NK-92 treated with Interleukin-12 subunit alpha and Interleukin-12 subunit beta, amount 100 ng/mL, for 24 hours (cell line): ENCODE data around the gene TUBGCP3.
"Not testable (repeated sequence)": the region's sequence is repeated elsewhere in the genome, so short reads cannot be mapped to it uniquely, and the experiment has no call there.

Experiments
- DNase-seq: peaks from one replicate; lab custom pipeline; 2025; lab: John Stamatoyannopoulos, UW

TUBGCP3 gene

DNA sequence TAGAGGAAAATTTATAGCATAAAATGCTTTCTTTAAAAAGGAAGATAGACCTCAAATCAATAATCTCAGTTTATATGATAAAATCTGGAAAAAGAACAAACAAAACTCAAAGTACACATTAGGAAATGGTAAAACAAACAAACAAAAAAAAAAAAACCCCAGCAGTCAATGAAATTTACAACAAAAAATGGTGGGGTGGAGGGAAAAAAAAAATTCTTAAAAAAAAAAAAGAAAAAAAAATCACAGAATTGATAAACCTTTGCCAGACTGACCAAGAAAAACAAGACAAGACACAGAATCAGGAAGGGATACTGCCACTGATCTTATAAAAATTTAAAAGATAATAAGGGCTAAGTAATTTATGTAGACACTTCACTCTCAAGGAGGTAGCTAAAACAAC, 11.2 kb downstream of the TUBGCP3 start:
- no peak for DNase-seq

DNA sequence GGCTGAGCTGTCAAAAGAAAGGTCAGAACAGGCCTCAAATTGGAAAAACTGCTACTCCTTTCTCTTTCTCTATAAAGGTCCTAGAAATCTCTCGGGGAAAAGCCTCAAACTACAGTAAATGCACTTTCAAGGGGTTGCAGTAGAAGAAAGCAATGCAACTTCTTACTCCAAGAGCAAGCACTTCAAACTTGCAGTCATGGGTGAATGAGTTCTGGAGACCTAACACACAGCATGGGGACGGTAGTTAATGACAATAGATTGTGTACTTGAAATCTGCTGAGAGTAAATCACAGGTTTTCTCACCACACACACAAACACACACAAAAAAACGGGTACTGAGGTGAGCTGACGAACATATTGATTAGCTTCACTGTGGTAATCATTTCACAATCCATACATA, 11.8 kb downstream of the TUBGCP3 start:
- DNase-seq = no peak

DNA sequence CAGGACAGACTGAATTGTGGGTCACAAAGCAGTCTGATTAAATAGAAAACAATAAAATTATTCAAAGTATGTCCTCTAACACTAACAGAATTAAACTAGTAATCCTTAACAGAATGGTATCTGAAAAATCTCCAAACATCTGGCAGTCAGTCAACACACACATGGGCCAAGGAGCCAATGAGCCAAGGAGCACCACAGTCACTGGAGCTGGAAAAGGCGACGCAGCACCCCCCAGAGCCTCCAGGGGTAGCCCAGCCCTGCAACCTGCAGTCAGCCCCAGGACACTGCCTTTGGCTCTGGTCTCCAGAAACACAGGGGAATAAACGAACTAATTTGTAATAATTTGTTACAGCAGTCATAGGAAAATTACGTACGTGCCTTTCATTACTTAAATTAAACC, 12.3 kb downstream of the TUBGCP3 start:
- DNase-seq = no peak

DNA sequence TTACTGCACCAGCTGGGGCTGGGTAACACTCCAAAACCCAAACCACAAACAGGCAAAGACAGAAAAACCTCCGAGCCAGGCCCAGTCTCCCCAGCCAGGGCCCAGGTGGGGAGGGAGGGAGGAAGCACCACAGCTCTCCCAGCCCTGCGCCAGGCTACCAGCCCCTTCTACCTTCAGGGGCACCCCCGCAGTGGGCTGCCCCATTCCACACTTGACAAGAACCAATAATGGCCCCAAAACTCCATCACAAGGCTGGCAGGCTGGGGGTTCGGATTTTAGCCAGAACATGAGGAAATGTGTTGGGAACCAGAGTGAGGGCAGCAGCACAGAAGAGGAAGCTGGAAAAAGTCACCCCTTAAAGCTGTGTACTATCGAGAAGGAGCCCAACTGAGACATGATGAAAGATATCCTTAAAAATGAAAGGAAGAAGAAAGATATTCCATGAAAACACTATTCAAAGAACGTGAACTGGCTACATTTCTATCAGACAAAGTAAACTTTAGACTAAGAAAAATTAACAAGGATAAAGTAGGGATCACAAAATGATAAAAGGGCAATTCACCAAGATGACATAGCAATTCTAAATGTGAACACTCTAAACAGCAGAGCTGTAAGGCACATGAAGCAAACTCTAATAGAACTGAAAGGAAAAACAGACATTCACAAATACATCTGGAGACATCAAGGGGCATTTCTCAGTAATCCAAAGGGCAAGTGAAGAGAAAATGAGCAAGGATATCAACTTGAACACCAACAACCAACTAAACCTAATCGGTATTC, 12.9 kb downstream of the TUBGCP3 start:
- DNase-seq = no peak

DNA sequence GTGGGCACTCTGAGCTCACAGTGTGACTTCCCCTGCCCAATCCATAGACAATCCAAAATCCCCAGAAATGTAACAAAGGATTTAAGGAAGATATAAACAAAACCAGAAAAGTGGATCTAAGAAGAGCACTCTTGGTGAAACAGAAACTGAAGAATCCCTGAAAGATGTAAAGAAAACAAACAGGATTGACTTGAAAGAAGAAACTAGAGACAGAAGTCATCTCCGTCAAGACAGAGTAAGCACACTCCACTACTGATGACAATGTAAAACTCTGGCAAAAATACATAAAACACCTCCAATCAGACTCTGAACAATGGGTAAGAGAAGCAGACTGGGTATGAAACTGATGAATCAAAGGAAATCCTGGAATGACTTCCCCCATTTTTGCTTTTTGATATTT, 13.5 kb downstream of the TUBGCP3 start:
- DNase-seq = no peak

DNA sequence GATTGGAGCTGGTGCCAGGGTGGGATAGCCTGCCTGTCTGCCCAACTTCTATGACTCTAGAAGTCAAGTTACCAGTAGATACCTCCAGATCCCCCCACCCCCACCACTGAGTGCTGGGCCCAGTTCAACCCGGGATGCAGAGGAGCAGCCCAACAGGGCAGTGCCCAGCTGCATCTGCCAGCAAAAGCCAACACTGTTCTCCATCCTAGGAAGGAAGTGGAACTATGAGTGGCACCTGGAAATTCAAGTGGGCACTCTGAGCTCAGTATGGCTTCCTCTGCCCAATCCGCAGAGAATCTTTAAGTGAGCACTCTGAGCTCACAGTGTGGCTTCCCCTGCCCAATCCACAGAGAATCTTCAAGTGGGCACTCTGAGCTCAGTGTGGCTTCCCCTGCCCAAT, 14.2 kb downstream of the TUBGCP3 start:
- no peak for DNase-seq

DNA sequence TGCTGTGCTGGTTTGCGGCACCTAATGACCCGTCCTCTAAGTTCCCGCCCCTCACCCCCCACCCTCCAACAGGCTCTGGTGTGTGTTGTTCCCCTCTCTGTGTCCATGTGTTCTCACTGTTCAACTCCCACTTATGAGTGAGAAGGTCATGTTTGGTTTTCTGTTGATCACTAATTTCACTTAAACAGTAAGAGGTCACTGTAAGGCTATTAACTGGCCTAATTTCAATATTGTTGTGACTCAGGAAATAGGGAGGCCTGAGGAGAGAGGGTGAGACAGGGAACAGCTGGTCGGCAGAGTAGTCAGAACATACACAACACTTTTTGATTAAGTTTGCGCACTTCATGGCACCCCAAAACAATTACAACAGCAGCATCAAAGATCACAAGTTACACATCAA, 15.6 kb downstream of the TUBGCP3 start:
- DNase-seq = no peak

DNA sequence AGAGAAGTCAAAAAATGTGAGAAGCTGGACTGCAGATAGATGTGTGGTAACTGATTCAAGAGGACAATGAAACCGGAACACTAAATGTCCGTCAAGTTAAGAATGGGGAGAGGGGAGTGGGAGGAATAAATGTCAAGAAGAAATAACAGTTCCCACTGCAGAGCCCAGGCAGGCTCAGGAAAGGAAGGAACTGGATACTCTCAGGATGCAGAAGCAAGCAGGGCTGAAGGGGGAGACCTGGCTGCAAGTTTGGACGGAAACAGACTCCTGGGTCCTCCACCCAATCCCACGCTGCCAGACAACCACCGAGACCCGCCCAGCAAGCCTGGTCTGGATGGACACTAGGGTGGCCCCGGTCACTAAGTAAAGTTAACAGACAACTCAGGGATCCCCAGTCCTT, 18.1 kb downstream of the TUBGCP3 start:
- DNase-seq = no peak

DNA sequence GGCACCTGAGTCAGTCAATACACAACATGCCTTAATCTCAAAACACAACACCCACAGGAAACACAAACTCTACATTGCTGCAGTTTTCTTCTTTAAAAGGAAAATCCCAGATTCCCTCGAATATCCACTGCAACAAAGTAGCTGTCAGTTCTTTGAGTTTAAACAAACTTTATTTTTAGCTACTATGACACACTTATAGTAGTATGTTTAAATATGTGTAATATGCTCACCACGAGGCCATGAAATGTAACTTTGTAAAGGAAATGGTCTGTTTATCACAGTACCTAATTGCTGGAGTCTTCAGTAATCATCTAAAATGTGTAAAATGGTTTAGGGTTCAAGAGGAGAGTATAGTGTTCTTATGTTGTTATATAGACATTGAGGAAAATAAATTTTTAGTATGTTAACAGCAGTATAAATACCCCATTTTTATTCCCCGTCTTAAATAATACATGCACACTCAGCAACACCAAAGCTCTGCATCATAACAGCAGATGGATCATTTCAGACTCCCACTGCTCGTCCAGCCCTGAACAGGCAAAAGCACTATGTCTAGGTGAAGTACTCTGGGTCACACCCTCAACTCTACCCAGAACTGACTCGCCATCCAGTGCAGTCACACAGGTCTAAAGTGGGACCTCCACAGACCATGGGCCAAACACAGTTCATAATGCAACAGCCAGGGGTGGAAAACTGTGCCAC, 20.6 kb downstream of the TUBGCP3 start:
- no peak for DNase-seq

DNA sequence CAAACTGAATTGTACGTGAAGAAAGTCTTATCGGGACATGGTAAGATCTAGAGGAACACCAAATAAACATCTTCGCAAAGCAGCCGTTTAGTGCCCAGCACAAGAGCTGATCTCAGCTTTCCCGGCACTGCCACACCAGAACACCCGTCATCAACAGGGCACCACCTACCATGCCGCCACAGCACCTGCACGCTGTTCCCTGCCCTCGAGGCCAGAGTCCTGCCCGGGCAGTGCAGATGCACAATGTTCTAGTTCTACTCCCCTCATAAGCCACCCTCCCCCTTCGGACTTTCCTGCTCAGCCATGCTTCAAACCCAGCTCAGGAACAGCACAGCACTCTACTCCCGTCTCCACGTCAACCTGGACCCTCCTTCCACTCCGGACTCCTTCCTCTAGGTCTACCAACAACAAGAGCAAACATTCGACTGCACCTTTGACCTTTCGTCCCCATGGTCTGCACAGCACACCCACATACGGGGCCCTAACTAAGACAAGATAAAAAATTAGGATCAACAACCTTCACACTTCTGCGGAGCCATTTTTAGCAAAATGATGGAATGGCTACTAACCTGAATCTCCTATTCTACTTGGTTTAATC, 25.1 kb downstream of the TUBGCP3 start:
- no peak for DNase-seq

DNA sequence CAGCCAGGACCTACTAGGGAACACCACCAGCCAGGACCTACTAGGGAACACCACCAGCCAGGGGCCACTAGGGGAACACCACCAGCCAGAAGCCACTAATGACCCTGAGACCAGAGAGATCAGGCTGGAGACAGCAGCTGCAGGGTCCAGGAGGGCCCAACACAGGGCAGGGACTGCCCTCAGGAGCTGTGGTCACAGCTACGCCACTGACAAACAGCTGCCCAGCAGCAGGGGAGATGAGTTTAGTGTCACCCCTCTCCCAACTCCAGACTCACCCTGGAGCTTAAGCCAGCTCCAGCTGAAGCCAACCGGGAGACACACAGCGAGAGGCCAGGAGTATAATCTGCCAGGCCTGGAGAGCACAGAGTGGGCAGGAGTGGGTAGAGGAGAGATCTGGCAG, 25.7 kb downstream of the TUBGCP3 start:
- no peak for DNase-seq

DNA sequence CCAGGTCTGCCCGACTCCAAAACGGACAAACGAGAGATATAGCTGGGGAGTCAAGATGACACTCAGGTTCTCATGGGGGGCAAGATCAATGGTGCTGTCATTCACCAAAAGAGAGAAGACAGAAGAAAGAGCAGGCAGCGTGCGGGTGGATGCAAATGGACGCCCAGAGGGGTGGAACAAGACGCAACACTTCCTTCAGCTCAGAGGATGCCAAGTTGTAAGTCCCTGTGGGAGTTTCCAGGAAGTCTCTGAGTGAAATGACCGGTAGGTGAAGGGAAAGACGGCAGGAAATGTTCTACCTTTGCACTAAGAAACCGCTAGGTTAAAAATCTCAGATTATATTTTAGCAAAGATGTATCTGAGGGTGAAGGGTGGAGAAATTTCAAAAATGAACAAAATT, 26.5 kb downstream of the TUBGCP3 start:
- no peak for DNase-seq

DNA sequence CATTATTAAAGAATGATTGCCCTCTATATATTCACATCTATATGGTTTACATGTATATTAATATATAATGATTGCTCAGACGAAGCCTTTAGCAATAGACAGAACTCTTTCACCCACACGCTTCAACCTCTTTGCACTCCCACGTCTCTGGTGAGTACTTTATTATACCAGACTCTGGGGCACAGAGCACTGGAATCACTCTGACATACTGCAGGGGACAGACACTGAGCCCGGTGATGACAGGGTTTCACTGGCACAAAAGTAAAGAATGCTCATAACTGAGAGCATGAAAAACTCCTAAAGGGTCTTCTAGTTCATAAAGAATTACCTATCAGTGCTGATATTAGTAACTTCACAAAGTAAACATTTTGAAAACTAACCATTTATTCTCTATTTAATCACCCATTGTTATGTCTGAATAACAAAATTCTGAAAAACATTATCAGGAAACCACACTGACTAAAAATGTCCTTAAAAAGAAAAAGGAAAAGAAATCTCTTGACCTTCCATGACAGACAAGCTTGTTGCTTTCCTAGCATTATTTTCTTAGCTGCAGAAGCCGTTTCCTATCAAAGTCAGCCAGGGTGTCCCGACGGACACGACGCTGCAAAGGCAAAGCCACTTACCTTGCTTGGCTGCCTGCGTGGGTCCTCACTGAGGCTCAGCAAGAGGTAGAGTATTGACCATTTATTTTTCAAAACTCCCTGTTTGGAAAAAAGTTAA, 29.1 kb downstream of the TUBGCP3 start:
- DNase-seq = no peak

DNA sequence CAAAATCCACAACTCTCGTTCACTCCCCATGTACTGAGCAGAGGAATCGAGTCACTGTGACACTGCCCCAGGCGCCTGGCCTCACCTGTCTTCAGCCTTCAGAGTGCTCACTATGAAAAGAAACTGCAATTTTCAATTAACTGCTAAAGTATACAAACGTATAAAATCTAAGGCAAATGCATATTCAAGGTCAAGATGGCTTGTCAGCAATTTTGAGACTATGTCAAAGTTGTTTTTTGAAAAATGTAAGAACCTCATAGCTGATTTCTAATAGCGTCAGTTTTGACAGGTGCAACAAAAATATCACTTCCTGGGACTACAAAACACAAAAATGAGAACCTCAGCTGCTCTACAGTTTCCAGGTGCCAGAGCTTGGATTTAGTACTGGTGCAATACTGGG, 31.4 kb downstream of the TUBGCP3 start:
- no peak for DNase-seq

DNA sequence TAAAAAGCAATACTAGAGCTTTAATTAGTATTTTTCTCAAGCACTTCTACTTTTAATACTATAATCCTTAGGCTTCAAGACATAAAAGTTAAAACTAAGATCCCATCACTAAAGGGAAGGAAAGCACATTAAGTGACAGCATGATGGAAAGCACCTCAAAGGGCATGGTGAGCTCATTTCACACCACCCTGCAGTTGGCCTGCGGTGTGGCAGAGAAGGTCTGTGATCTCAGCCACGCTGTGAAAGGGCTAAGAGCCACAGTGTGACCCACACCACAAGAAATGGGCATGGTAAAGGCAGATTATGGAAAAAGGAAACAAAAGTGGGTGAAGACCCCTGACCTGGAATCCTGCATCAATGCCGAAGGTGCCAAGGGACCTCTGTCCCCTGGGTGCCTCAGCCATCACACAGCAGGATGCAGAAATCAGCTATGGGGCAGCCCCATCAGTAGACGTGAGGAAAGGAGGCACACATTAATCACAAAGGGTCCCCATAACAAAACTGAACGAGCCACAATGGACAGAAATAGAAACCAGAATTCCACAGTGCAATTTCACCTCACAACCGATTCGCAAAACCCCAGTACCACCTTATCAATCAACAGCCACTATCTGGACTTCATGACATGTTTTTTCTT, 33.6 kb downstream of the TUBGCP3 start:
- no peak for DNase-seq

DNA sequence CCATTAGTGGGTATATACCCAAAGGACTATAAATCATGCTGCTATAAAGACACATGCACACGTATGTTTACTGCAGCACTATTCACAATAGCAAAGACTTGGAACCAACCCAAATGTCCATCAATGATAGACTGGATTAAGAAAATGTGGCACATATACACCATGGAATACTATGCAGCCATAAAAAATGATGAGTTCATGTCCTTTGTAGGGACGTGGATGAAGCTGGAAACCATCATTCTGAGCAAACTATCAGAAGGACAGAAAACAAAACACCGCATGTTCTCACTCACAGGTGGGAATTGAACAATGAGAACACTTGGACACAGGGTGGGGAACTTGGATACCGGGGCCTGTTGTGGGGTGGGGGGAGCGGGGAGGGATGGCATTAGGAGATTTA, 39.0 kb downstream of the TUBGCP3 start:
- DNase-seq = not testable (repeated sequence)

DNA sequence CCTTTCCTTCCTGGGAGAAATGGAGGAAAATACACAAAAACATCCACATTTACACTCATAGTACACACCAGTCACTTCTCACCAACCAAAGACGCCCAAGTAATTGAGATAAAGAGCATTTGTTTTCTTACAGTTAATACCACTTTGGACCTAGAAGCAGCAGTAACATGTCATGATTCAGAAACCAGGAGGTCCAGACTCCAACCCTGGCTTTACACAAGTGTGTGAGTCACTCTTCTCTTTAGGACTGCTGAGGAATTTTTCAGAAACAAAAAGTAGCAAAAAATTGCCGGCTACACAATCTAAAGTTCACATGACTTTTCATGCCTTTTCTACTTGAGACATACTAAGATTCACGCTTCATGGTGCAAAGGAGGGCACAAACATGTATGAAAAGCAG, 42.1 kb downstream of the TUBGCP3 start:
- DNase-seq = no peak

DNA sequence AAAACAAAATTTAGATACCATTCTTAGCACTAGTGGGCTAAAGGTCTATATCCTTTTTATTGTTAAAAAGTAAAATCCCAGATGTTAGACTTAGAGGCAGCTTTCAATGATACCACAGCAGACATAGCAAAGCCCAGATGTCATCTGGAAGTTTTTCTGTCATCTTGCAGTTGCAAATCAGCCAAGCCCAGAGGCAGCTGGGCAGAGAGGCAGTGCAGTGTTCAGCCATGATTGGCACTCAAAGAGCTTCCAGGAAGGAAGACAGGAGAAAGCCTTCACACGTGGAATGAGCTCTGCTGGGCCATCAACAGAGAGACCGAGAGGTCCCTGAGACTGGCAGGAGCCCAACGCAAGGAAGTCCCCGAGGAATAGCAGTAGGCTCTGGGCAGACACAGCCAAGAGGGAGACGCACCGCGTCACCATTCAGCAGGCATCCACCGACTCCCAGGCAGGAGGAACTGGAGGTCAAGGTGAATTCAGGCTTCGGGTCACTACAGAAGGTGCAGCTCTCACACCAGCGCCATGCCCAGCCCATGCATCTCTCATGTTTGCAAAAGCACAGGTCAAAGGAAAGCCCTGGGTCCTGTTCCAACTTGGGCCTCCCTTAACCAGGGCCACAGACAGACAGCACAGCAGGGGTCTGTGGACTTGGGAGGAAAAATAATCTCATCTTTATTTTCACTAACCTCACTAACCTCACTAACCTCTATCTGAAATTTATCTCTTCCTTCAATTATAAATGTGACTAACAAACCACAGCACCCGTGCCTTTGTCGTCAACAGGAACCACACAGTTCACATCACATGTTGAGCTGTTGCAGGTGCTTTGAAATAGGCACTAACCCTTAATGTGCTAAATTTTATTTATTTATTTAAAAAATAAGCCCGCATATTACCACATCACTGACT, 54.9 kb downstream of the TUBGCP3 start:
- no peak for DNase-seq

DNA sequence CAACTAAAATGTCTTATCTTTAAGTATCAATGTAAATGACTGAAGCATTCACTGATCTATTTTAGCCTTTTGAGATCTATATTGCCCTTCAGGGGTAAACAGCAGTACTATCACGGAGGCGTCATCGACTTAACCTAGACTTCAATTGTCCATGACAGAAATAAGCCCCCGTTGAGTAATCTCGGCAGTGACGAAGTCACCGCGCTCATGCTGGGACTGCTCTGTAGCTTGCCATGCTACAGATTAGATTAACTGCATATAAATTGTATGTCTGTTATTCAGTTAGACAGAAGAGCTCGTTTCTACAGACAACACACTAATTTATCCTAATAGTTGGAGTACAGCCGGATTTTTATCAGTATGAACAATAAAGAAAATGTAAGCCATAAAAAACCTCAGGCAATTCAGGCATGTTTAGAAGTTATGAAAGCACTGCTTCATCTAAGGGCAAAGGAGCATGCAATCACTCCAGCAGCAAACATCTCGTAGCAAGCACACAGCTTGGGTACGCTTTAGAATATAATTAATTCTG, 56.6 kb downstream of the TUBGCP3 start:
- no peak for DNase-seq

DNA sequence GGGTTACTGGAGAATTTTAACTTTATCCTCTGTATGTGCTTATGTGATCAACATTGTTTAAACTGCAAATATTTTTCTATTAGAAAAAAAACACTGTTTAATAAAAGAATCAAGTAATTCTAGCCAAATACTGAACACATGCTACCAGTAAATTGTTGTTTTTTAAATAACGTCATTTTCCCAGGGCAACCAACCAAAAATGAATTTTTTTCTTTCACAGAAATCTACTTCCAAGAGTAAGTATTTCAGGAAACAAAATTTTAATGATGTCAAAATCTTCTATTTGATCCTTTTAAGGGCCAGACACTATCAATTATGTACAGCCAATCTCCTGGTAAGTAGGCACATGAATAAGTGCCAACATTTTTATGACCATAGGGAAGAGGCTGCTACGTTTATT, 57.1 kb downstream of the TUBGCP3 start:
- DNase-seq = no peak

DNA sequence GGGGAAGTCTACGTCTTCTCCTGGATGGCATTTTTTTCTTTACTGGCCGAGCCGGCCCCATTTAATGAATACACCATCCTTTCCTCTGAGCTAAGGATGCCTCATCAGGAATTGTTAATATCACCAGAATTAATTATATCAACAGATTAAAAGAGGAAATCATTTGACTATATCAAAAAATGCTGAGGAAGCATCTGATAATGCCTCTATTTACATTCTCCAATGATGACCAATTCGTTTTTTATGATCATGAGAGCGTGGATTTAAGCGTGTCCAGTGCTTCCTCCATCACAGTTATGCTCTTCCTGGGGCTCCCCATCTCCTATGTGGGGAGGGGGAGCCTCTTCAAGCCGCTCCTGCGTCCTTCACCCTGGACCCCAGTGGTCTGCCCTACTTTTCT, 58.7 kb downstream of the TUBGCP3 start:
- no peak for DNase-seq
